Dermis blood vessel endothelial cell (primary cell): Measurements from ENCODE around the gene ITCH. TPM values are rescaled to one million over a fixed set of nuclear protein-coding genes. Genes with fewer than 3 reads are reported as not detected.

ENCODE experiments used
- DNase-seq: peaks from one replicate; pipeline ENCODE4 v3.0.0; 2010
- total RNA-seq: library from RNA; depleted of rRNA; stranded (reverse); fragments of >200 nt; gene quantifications from 2 replicates; pipeline ENCODE4 v1.2.3, GENCODE V29; 2014

Gene ITCH
- total RNA-seq, 1 donor from 2014 or later, result 70.3 TPM

GRCh38 chr20:34558320-34559218 lies 195.5 kb downstream of the ITCH start, which contains the start of gene MAP1LC3A:
Gene MAP1LC3A (plus strand): TSS chr20:34558718. CDS start chr20:34558869, 151 bp downstream.
- DNase-seq, result peak; percentile 97

- DNase-seq, result peak; percentile 31
Observed at GRCh38 chr20:34559311-34560140, 196.5 kb downstream of the ITCH start.

DNA sequence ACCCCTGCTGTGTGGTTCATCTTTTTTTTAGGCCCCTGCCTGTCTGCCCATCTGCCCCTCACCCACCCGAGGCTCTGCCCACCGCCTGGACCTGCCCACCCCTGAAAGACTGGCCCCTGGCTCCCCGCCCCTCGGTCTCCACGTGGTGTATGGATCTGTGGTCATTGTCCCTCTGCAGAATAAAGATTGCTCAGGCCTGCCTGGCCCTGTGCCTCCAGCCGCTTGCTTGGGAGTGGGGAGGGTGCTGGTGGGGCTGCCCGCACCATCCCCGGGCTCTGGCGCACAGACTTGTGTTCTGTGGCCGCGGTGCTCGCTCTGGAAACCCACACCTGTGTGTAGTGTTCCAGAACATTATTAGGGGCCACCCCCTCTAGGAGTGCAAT lies 197.1 kb downstream of the ITCH start:
- DNase-seq, result no peak

DNA sequence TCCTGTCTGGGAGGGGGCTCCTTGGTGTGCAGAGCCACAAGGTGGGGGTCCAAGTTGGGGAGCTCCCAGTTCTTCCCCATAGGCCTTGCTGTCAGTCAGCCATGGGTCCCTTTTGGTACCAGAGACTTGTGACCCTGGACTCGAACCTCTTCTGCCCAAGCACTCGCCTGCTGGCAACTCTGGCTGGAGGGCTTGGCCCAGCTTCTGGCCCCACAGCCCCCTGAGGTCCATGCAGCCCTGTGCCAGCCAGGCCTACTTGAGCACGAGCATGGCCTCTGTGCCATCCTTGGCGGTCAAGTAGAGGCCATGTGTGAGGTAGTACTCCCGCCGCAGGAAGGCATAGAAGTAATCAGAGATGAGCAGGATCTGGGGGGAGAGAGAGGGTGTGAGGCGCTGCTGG lies 197.5 kb downstream of the ITCH start:
- DNase-seq, result no peak

Other genes starting within 250 kb of the ITCH start
- gene ASIP, start 121.8 kb upstream of the ITCH start, total RNA-seq, result not detected in 2 replicates
- 95.6 and 136 TPM in 2 replicates for gene AHCY, start 59.9 kb upstream of the ITCH start, total RNA-seq
- gene DYNLRB1, start 153.1 kb downstream of the ITCH start, total RNA-seq, result 29.6 and 36.9 TPM in 2 replicates
- 20.9 and 45.8 TPM in 2 replicates for gene MAP1LC3A, start 195.4 kb downstream of the ITCH start, total RNA-seq